Esophagus (tissue), 2 donors: ENCODE data around the gene CA4. TPM values are rescaled to one million over a fixed set of nuclear protein-coding genes. Genes with fewer than 3 reads are reported as not detected.

Experiments used
- H3K27ac ChIP-seq, 2 donors: one replicate each; pipeline ENCODE4 v1.5.1; 2013; ENCODE audit warnings: low read depth in 2 of 2, mild to moderate bottlenecking in 2 of 2, inconsistent platforms in 1 of 2, low read length in 1 of 2, moderate library complexity in 1 of 2
- H3K27me3 ChIP-seq, 2 donors: one replicate each; pipeline ENCODE4 v1.6.1; 2013; ENCODE audit warnings: low read length in 2 of 2, control low read depth in 1 of 2, mild to moderate bottlenecking in 1 of 2; ENCODE audit not compliant: insufficient read depth in 2 of 2, control insufficient read depth in 1 of 2
- H3K36me3 ChIP-seq, 2 donors: one replicate each; pipeline ENCODE4 v1.6.1; 2013; ENCODE audit warnings: low read length in 1 of 2; ENCODE audit not compliant: control insufficient read depth in 2 of 2, insufficient read depth in 2 of 2
- H3K4me1 ChIP-seq, 2 donors: one replicate each; pipeline ENCODE4 v1.6.1; 2013; ENCODE audit warnings: low read length in 1 of 2; ENCODE audit not compliant: control insufficient read depth in 2 of 2, insufficient read depth in 2 of 2
- H3K4me3 ChIP-seq, 2 donors: one replicate each; pipeline ENCODE4 v1.5.1; 2013; ENCODE audit warnings: low read length in 2 of 2, mild to moderate bottlenecking in 2 of 2, low read depth in 1 of 2, moderate library complexity in 1 of 2
- H3K9me3 ChIP-seq, 2 donors: one replicate each; pipeline ENCODE4 v1.6.1; 2013; ENCODE audit warnings: mild to moderate bottlenecking in 2 of 2, low read depth in 1 of 2, low read length in 1 of 2, moderate library complexity in 1 of 2; ENCODE audit not compliant: control insufficient read depth in 2 of 2, insufficient read depth in 1 of 2
- WGBS, 2 donors: extraction: QIAGEN DNeasy Blood & Tissue Kit; methylation state at CpG; one replicate each; pipeline ENCODE4 v1.1.7; 2013; 5-methylcytosine and 5-hydroxymethylcytosine counted together
- polyA plus RNA-seq, 2 donors: library from polyadenylated mRNA; stranded (reverse); fragments of 200-250 nt; gene quantifications; one replicate each; pipeline ENCODE4 v1.2.3, GENCODE V29; 2013
- donor health status: healthy with polysubstance abuse.
- donor health status: Bipolar disorder and iron deficiency.

The CA4 gene
- polyA plus RNA-seq, 2 donors: 0.45 to 1.5 TPM

- 91 to 92% methylated on average over 4 of the region's 4 CpGs for WGBS, 2 donors
- no peak overlapping the region for H3K4me3 ChIP-seq
- no peaks in the 10 kb centered on the region for H3K4me1 ChIP-seq
- H3K9me3 ChIP-seq: no peaks in the 10 kb centered on the region
- H3K36me3 ChIP-seq: no peaks in the 10 kb centered on the region
- H3K27me3 ChIP-seq: no peaks in the 10 kb centered on the region
- H3K27ac ChIP-seq: no peak overlapping the region
Measured at GRCh38 chr17:60129164-60129563, 20.6 kb upstream of the CA4 start.

DNA sequence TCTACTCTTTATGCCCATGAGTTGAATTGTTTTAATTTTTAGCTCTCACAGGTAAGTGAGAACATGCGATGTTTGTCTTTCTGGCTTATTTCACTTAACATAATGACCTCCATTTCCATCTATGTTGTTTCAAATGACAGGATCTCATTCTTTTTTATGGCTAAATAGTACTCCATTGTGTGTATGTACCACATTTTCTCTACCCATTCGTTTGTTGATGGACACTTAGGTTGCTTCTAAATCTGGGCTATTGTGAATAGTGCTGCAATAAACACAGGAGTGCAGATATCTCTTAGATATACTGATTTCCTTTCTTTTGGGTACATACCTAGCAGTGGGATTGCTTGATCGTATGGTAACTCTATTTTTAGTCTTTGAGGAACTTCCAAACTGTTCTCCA lies 19.3 kb upstream of the CA4 start:
- Histone ChIP-seq H3K4me3 (no peak overlapping the region), H3K9me3 (no peaks in the 10 kb centered on the region), H3K27me3 (no peaks in the 10 kb centered on the region), H3K27ac (no peak overlapping the region), H3K4me1 (peaks cover 0 to under 1% of the 10 kb centered on the region in 2 donors), H3K36me3 (no peaks in the 10 kb centered on the region)
- 83 to 84% methylated on average over 3 of the region's 3 CpGs for WGBS, 2 donors

DNA sequence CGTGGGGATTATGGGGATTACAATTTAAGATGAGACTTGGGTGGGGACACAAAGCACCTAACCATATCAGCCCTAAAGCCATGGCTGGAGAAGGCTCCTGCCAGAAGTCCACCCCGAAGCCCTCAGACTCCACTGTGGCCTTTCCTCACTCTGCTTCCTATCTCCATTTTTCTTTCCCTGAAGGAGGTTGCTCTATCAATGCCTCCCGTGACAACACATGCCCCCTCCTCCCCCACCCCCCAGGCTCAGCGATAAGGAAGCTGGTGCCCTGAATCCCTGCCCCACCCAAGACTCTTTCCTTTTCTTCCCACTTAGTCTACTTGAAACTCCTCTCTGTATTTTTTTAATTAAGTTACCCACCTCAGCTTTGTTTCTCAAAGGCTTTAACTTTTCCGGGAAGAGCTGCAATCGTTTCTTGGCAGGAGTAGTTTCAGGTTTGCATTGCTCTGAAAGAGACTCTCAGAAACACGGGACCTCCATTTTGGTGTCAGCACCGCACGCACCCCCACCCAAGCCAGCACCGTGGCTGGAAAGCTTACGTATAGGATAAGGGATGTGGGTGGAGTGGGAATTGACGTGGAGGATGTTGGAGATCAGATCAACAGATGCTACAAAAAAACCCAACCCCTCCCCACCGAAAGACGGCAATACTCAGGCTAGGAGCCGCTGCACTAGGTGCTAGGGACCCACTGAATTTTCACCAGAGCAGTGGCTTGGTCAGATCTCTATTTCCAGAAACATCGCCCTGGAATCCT lies 15.2 kb upstream of the CA4 start:
- WGBS, 2 donors: 7 to 10% methylated on average over 16 of the region's 16 CpGs
- peaks cover 0 to 1% of the 10 kb centered on the region in 2 donors for H3K9me3 ChIP-seq
- no peak overlapping the region for H3K27ac ChIP-seq
- no peaks in the 10 kb centered on the region for H3K36me3 ChIP-seq
- H3K27me3 ChIP-seq: peaks cover 0 to 9% of the 10 kb centered on the region in 2 donors
- peak overlapping the region; percentile 48 to 58 for H3K4me3 ChIP-seq
- peaks cover 0 to 8% of the 10 kb centered on the region in 2 donors for H3K4me1 ChIP-seq

GRCh38 chr17:60135151-60135950 lies 14.4 kb upstream of the CA4 start:
- peaks cover 0 to 12% of the 10 kb centered on the region in 2 donors for H3K27me3 ChIP-seq
- peaks cover 0 to 6% of the 10 kb centered on the region in 2 donors for H3K9me3 ChIP-seq
- 3 to 4% methylated on average over 54 of the region's 54 CpGs for WGBS, 2 donors
- no peaks in the 10 kb centered on the region for H3K36me3 ChIP-seq
- H3K4me1 ChIP-seq: peaks cover 0 to 13% of the 10 kb centered on the region in 2 donors
- H3K27ac ChIP-seq: peak overlapping the region; percentile 32 to 53
- peak overlapping the region; percentile 48 to 58 for H3K4me3 ChIP-seq

GRCh38 chr17:60135951-60136666 lies 13.7 kb upstream of the CA4 start:
- H3K4me3 ChIP-seq: no peak overlapping the region
- H3K27me3 ChIP-seq: peaks cover 0 to 15% of the 10 kb centered on the region in 2 donors
- peaks cover 0 to 8% of the 10 kb centered on the region in 2 donors for H3K9me3 ChIP-seq
- no peak overlapping the region for H3K27ac ChIP-seq
- no peaks in the 10 kb centered on the region for H3K36me3 ChIP-seq
- H3K4me1 ChIP-seq: peaks cover 2 to 15% of the 10 kb centered on the region in 2 donors
- 80% methylated on average over 13 of the region's 13 CpGs for WGBS, 2 donors

DNA sequence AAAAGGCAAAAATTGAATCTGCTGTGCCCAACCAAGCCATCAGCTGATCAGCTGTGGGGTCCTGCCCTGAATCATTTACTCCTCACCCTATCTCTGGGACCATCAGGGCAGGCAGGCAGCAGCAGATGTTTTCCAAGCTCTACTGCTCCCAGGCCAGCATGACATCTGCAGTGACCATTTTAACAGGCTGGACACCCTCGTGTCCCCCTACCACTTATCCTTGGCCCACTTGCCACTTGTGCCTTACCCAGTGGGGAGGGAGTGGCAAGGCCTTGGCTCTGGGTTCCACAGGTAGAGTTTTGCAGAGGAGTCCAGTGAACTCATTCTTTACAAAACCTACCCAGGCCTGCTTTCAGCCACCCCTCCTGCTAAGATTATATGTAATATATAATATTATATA lies 12.0 kb upstream of the CA4 start:
- H3K27me3 ChIP-seq: peaks cover 0 to 22% of the 10 kb centered on the region in 2 donors

DNA sequence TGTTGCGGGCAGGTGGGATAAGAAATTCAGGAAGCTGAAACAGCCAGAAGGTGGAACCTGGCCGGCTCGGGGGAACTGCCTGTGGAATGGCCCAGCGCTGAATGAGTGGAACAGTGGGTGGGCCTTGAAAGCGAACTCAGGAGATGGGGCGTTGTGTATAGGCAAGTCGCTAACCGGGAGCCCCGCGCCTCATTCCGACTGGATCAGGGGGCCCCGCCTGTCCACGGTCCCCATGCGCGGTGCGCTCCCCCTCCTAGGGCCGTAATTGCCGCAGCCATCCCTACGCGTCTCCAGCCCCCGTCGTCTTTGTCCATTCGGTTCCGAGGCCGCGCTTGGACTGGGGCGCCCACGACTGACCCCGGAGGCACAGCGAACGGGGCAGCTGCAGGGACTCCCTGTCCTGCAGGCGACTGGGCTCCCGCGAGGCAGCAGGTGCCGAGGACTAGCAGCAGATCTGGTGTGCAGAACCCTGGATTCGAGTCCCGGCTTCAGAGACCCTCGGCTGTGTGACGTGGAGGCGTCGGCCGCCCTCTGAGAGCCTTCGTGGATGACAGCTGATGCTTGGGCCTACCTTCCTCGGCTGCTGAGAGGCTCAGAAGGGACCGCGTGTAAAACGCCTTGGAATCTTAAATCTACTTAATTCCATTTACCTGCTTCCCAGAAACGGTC lies 10.9 kb upstream of the CA4 start:
- H3K36me3 ChIP-seq: no peaks in the 10 kb centered on the region
- peaks cover 0 to 22% of the 10 kb centered on the region in 2 donors for H3K27me3 ChIP-seq
- H3K9me3 ChIP-seq: peaks cover 0 to 9% of the 10 kb centered on the region in 2 donors
- H3K4me3 ChIP-seq: no peak overlapping the region
- H3K4me1 ChIP-seq: peaks cover 6 to 18% of the 10 kb centered on the region in 2 donors
- H3K27ac ChIP-seq: no peak overlapping the region
- 14 to 17% methylated on average over 48 of the region's 48 CpGs for WGBS, 2 donors

More for the DNA sequence above, 12.0 kb upstream of the CA4 start:
- Histone ChIP-seq H3K4me3 (no peak overlapping the region), H3K27ac (no peak overlapping the region), H3K9me3 (peaks cover 0 to 9% of the 10 kb centered on the region in 2 donors), H3K36me3 (no peaks in the 10 kb centered on the region), H3K4me1 (peaks cover 6 to 18% of the 10 kb centered on the region in 2 donors)
- 35 to 52% methylated on average over 1 of the region's 1 CpG for WGBS, 2 donors

GRCh38 chr17:60139438-60140285 lies 10.1 kb upstream of the CA4 start:
- 8 to 9% methylated on average over 66 of the region's 66 CpGs for WGBS, 2 donors
- H3K4me1 ChIP-seq: peaks cover 6 to 18% of the 10 kb centered on the region in 2 donors

More at GRCh38 chr17:60139438-60140285, 10.1 kb upstream of the CA4 start:
- Histone ChIP-seq H3K27ac (no peak overlapping the region), H3K9me3 (peaks cover 0 to 9% of the 10 kb centered on the region in 2 donors), H3K4me3 (no peak overlapping the region), H3K27me3 (peaks cover 0 to 22% of the 10 kb centered on the region in 2 donors), H3K36me3 (no peaks in the 10 kb centered on the region)
